Mucosa of rectum (tissue), 2 donors: ENCODE data around the gene TMX1.

Source experiments
- H3K27ac ChIP-seq, 2 donors: one replicate each; pipeline ENCODE4 v1.7.0; 2013; ENCODE audit warnings: inconsistent platforms in 2 of 2, low read depth in 2 of 2, low read length in 2 of 2
- H3K27me3 ChIP-seq, 2 donors: one replicate each; pipeline ENCODE4 v1.7.0; 2013; ENCODE audit warnings: low read length in 2 of 2; ENCODE audit not compliant: control insufficient read depth in 2 of 2, insufficient read depth in 2 of 2
- H3K36me3 ChIP-seq, 2 donors: one replicate each; pipeline ENCODE4 v1.7.0; 2013; ENCODE audit warnings: low read length in 2 of 2; ENCODE audit not compliant: control insufficient read depth in 2 of 2, insufficient read depth in 2 of 2
- H3K4me1 ChIP-seq, 2 donors: one replicate each; pipeline ENCODE4 v1.7.0; 2013; ENCODE audit warnings: low read length in 2 of 2, mild to moderate bottlenecking in 1 of 2; ENCODE audit not compliant: control insufficient read depth in 2 of 2, insufficient read depth in 2 of 2
- H3K4me3 ChIP-seq, 2 donors: one replicate each; pipeline ENCODE4 v1.7.0; 2013; ENCODE audit warnings: low read length in 2 of 2
- H3K9ac ChIP-seq, 2 donors: one replicate each; pipeline ENCODE4 v1.7.0; 2013; ENCODE audit warnings: low read length in 2 of 2, low read depth in 1 of 2, mild to moderate bottlenecking in 1 of 2
- H3K9me3 ChIP-seq, 2 donors: one replicate each; pipeline ENCODE4 v1.7.0; 2013; ENCODE audit warnings: low read length in 2 of 2; ENCODE audit not compliant: control insufficient read depth in 2 of 2
- donor health status: healthy.
- donor health status: Normal muscosa, but diverticular disease.

TMX1 gene

DNA sequence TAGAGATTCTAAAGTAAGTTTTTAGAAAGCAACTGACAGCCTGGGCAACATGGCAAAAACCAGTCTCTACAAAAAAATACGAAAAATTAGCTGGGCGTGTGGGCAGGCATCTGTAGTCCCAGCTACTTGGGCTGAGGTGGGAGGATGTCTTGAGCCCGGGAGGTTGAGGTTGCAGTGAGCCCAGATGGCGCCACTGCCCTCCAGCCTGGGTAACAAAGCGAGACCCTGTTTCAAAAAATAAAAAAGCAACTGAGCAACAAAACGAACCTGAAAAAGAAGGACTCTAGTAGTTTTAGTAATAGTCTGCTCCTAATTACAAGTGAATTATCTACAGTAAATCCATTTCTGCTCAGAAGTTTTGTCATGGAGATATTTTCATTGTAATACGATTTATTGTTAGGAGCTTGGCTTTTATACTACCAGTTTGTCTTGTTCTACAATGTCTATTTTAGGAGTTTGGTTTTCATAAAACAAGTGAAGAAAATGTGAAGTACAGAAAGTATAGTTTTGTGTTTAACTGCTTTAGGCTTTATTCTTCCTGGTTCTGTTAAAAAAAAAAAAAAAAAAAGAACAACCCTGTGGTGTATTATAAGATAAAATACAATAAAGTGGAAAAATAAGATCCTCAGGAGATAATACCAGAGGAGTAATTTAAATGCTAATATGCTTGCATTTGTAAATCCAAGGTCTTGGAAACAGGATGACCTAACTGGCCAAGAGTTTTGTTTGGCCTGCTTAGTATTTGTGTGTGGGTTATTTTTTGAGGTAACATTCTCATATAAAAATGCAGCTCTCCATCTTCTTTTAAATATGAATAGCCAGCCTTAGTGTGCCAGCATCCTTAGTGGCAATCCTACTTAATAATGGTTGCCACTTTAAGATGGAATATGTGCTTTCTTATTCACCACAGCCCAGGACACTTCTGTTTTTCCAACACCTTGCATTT lies 2.8 kb downstream of the TMX1 start:
- Histone ChIP-seq H3K9me3 (no peaks in the 10 kb centered on the region), H3K27me3 (no peaks in the 10 kb centered on the region), H3K4me3 (no peak overlapping the region), H3K9ac (no peak overlapping the region), H3K27ac (no peak overlapping the region), H3K36me3 (peaks cover under 1 to 4% of the 10 kb centered on the region in 2 donors), H3K4me1 (peaks cover 0 to 4% of the 10 kb centered on the region in 2 donors)

DNA sequence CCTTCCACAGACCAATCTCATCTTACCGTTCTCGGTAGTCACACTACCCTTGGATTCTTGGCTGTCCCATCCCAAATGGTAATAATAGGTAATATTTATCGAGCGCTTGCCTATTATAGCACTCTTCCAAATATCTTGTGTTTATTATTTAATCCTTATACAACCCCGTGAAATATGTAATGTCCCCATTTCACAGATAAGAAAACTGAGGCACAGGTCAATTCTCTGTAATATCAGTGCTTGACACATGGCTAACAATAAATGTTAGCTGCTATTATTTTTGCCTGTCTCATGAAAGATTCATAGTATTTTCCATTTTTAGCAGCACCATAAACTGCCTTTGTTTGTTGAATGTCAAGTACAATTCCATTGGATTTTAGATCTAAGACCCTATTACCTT lies 4.5 kb downstream of the TMX1 start:
- Histone ChIP-seq H3K27me3 (no peaks in the 10 kb centered on the region), H3K9ac (no peak overlapping the region), H3K4me3 (no peak overlapping the region), H3K36me3 (peaks cover 4 to 11% of the 10 kb centered on the region in 2 donors), H3K4me1 (peaks cover 0 to 2% of the 10 kb centered on the region in 2 donors), H3K27ac (no peak overlapping the region), H3K9me3 (no peaks in the 10 kb centered on the region)

GRCh38 chr14:51246032-51246431 lies 6.0 kb downstream of the TMX1 start:
- Histone ChIP-seq H3K36me3 (peaks cover 11 to 19% of the 10 kb centered on the region in 2 donors), H3K27me3 (no peaks in the 10 kb centered on the region), H3K27ac (no peak overlapping the region), H3K9me3 (no peaks in the 10 kb centered on the region), H3K4me3 (no peak overlapping the region), H3K9ac (no peak overlapping the region), H3K4me1 (no peaks in the 10 kb centered on the region)

- Histone ChIP-seq H3K9ac (no peak overlapping the region), H3K27ac (no peak overlapping the region), H3K9me3 (no peaks in the 10 kb centered on the region), H3K4me1 (no peaks in the 10 kb centered on the region), H3K4me3 (no peak overlapping the region), H3K36me3 (peaks cover 29 to 37% of the 10 kb centered on the region in 2 donors), H3K27me3 (no peaks in the 10 kb centered on the region)
These were observed 8.3 kb downstream of the TMX1 start for GRCh38 chr14:51248016-51248987.

- H3K4me1 ChIP-seq = no peaks in the 10 kb centered on the region
- peaks cover 29 to 45% of the 10 kb centered on the region in 2 donors for H3K36me3 ChIP-seq
These were observed 11.4 kb downstream of the TMX1 start for GRCh38 chr14:51251486-51251885.

DNA sequence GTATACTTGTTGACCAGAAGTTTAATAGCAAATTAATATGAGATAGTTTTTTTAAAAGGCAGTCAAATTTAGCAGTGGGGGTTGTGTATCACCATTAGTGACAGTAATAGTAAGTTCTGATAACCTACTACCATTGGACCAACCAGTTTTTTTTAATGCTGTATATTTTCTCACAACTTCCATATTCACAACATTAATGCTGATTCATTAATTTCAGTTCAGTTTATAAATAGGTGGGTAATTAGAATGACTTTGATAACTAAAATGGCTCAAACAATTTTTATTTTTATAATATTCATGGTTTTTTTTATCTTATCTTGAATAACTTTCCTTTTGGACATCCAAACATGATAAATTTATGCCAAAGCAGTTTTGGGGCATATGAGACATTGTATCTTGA lies 13.8 kb downstream of the TMX1 start:
- no peaks in the 10 kb centered on the region for H3K4me1 ChIP-seq
- H3K36me3 ChIP-seq = peaks cover 32 to 38% of the 10 kb centered on the region in 2 donors
- H3K4me3 ChIP-seq = no peak overlapping the region
- H3K27ac ChIP-seq = no peak overlapping the region
- H3K9ac ChIP-seq = no peak overlapping the region
- H3K27me3 ChIP-seq = no peaks in the 10 kb centered on the region
- no peaks in the 10 kb centered on the region for H3K9me3 ChIP-seq

More at GRCh38 chr14:51251486-51251885, 11.4 kb downstream of the TMX1 start:
- no peaks in the 10 kb centered on the region for H3K27me3 ChIP-seq
- no peak overlapping the region for H3K4me3 ChIP-seq
- H3K9ac ChIP-seq = no peak overlapping the region
- H3K27ac ChIP-seq = no peak overlapping the region
- H3K9me3 ChIP-seq = no peaks in the 10 kb centered on the region

GRCh38 chr14:51258280-51258679 lies 18.2 kb downstream of the TMX1 start:
- H3K27ac ChIP-seq = no peak overlapping the region
- H3K4me1 ChIP-seq = no peaks in the 10 kb centered on the region
- no peaks in the 10 kb centered on the region for H3K9me3 ChIP-seq
- peaks cover 6 to 11% of the 10 kb centered on the region in 2 donors for H3K36me3 ChIP-seq
- no peak overlapping the region for H3K4me3 ChIP-seq
- H3K9ac ChIP-seq = no peak overlapping the region
- H3K27me3 ChIP-seq = no peaks in the 10 kb centered on the region

DNA sequence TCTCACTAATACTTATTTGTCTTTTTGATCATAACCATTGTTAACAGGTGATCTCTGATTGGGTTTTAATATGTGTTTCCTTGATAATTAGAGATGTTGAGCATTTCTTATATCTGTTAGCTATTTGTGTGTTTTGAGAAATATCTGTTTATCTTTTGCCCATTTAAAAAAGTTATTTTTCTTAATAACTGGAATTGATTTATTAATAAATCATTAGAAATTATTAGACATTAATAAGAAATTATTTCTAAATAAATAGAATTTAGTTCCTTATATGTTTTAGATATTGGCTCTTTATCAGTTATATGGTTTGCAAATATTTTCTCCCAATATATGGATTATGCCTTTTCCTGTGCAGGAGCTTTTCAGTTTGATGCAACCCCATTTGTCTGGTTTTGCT lies 18.7 kb downstream of the TMX1 start:
- Histone ChIP-seq H3K4me3 (no peak overlapping the region), H3K27ac (no peak overlapping the region), H3K36me3 (peaks cover 6 to 10% of the 10 kb centered on the region in 2 donors), H3K9me3 (no peaks in the 10 kb centered on the region), H3K9ac (no peak overlapping the region), H3K27me3 (no peaks in the 10 kb centered on the region), H3K4me1 (no peaks in the 10 kb centered on the region)

- Histone ChIP-seq H3K9me3 (no peaks in the 10 kb centered on the region), H3K27me3 (no peaks in the 10 kb centered on the region), H3K4me3 (no peak overlapping the region), H3K36me3 (peaks cover 6 to 10% of the 10 kb centered on the region in 2 donors), H3K27ac (no peak overlapping the region), H3K9ac (no peak overlapping the region), H3K4me1 (no peaks in the 10 kb centered on the region)
These were observed 20.2 kb downstream of the TMX1 start for GRCh38 chr14:51260225-51260624.

DNA sequence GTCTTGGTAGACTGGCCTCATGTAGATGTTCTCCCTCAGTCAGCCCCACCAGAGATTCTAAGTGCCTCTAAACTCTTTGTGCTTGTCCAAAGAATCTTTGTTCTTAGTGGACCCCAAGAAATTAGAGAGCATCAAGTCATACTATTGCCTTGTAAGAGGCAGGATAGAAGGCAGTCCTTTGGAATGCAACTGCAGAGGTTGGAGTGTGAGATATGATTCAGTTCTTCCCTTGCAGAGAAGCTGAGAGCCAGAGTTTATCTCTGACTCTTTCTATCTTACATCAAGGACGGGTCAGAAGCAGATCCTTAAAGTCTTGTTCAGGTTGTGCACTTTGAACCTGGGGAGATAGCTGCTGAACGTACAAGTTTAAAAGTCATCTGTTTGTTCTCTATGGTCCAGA lies 21.1 kb downstream of the TMX1 start:
- peaks cover 3 to 6% of the 10 kb centered on the region in 2 donors for H3K36me3 ChIP-seq
- no peaks in the 10 kb centered on the region for H3K27me3 ChIP-seq

More for the DNA sequence above, 21.1 kb downstream of the TMX1 start:
- no peak overlapping the region for H3K9ac ChIP-seq
- no peaks in the 10 kb centered on the region for H3K9me3 ChIP-seq
- no peak overlapping the region for H3K27ac ChIP-seq
- no peak overlapping the region for H3K4me3 ChIP-seq
- H3K4me1 ChIP-seq = no peaks in the 10 kb centered on the region
